ENCODE measurements around the gene SEC16B. TPM values are rescaled to one million over a fixed set of nuclear protein-coding genes. Genes with fewer than 3 reads are reported as not detected.

The SEC16B gene
- total RNA-seq, 1 donor from 2014 or later = 3.1 TPM

DNA sequence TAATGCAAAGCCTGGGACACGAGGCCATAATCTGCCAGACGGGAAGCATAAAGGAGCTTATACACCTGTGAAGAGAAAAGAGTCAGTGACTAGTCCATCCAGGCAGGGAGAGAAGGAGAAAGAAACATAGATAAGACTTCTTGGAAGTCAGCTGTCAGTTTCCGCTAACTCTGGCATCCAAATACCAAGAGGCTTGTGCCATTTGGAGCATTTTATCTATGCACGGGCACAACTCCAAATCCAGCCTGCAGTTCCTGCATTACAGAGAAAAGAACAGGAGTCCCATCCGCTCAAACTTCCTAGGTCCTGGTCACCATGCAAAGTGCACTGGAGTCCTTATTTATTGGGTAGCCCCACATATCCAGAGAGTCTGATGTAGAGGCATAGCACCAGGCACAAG is 27.9 kb downstream of the SEC16B start:
- no peaks in the 10 kb centered on the region for H3K27me3 Mint-ChIP-seq (ENCODE audit: low read depth)
- no peak overlapping the region for H3K27ac Mint-ChIP-seq
- no peak for DNase-seq (ENCODE audit: low spot score in 2 of 2, unreplicated experiment in 2 of 2)
- no peaks in the 10 kb centered on the region for H3K36me3 Mint-ChIP-seq
- peaks cover 25% of the 10 kb centered on the region for H3K4me1 Mint-ChIP-seq
- no peak for TF ChIP-seq CTCF (IDR thresholded peaks at IDR 0.05; ENCODE audit: unreplicated experiment)
- H3K9me3 Mint-ChIP-seq = no peaks in the 10 kb centered on the region
- H3K4me3 Mint-ChIP-seq = no peak overlapping the region

DNA sequence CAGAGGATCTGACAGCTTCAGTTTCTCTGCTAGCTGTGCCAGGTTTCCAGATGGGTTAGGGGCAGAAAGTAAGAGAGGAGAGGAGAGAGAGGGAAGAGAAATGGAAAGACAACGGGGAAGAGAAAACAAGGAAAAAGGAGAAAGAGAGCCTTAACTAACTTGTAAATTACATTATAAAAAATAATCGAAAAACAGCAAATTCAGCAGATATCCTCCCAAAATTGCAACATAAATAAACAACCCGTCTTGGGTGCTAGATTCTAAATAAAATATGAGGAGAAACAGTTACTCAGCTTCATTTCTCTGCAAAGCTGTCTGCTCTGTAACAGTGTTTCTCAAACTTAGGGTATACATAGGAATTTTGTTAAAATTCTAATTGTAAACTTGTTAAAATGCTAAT is 29.2 kb downstream of the SEC16B start:
- no peak overlapping the region for H3K4me3 Mint-ChIP-seq
- no peak for TF ChIP-seq CTCF (IDR thresholded peaks at IDR 0.05; ENCODE audit: unreplicated experiment)
- no peak overlapping the region for H3K27ac Mint-ChIP-seq
- no peaks in the 10 kb centered on the region for H3K9me3 Mint-ChIP-seq
- no peaks in the 10 kb centered on the region for H3K27me3 Mint-ChIP-seq (ENCODE audit: low read depth)
- DNase-seq (ENCODE audit: low spot score in 2 of 2, unreplicated experiment in 2 of 2) = no peak
- H3K4me1 Mint-ChIP-seq = peaks cover 15% of the 10 kb centered on the region
- peaks cover 1% of the 10 kb centered on the region for H3K36me3 Mint-ChIP-seq

GRCh38 chr1:177937931-177938330 is 31.9 kb downstream of the SEC16B start:
- Mint-ChIP-seq H3K36me3 (peaks cover 3% of the 10 kb centered on the region), H3K27me3 (ENCODE audit: low read depth) (no peaks in the 10 kb centered on the region), H3K4me3 (no peak overlapping the region), H3K27ac (no peak overlapping the region), H3K9me3 (no peaks in the 10 kb centered on the region), H3K4me1 (peaks cover 7% of the 10 kb centered on the region)
- TF ChIP-seq CTCF (IDR thresholded peaks at IDR 0.05; ENCODE audit: unreplicated experiment) = no peak
- DNase-seq (ENCODE audit: low spot score in 2 of 2, unreplicated experiment in 2 of 2) = no peak

GRCh38 chr1:177937174-177937770 is 32.6 kb downstream of the SEC16B start:
- DNase-seq (ENCODE audit: low spot score in 2 of 2, unreplicated experiment in 2 of 2) = no peak
- TF ChIP-seq CTCF (IDR thresholded peaks at IDR 0.05; ENCODE audit: unreplicated experiment) = no peak
- H3K9me3 Mint-ChIP-seq = no peaks in the 10 kb centered on the region
- no peak overlapping the region for H3K27ac Mint-ChIP-seq
- no peak overlapping the region for H3K4me3 Mint-ChIP-seq
- peaks cover 7% of the 10 kb centered on the region for H3K4me1 Mint-ChIP-seq
- H3K27me3 Mint-ChIP-seq (ENCODE audit: low read depth) = no peaks in the 10 kb centered on the region
- peaks cover 4% of the 10 kb centered on the region for H3K36me3 Mint-ChIP-seq

GRCh38 chr1:177935638-177936415 is 34.0 kb downstream of the SEC16B start:
- H3K27ac Mint-ChIP-seq = no peak overlapping the region
- no peak for DNase-seq (ENCODE audit: low spot score in 2 of 2, unreplicated experiment in 2 of 2)
- H3K4me1 Mint-ChIP-seq = peaks cover 7% of the 10 kb centered on the region
- no peak overlapping the region for H3K4me3 Mint-ChIP-seq
- H3K36me3 Mint-ChIP-seq = peaks cover 4% of the 10 kb centered on the region
- no peaks in the 10 kb centered on the region for H3K9me3 Mint-ChIP-seq
- TF ChIP-seq CTCF (IDR thresholded peaks at IDR 0.05; ENCODE audit: unreplicated experiment) = no peak
- no peaks in the 10 kb centered on the region for H3K27me3 Mint-ChIP-seq (ENCODE audit: low read depth)
